NCI-H2107 treated with DMSO at 0.1 percent for 48 hours (cell line): Measurements from ENCODE around the gene KCNJ12.
"Not testable (repeated sequence)": the region's sequence is repeated elsewhere in the genome, so short reads cannot be mapped to it uniquely, and the experiment has no call there.

ENCODE experiments used
- DNase-seq: peaks from one replicate; lab custom pipeline; 2025; ENCODE audit not compliant: unreplicated experiment; lab: John Stamatoyannopoulos, UW

Gene KCNJ12

GRCh38 chr17:21376081-21376758 is at the start of gene KCNJ12:
Gene KCNJ12 (plus strand): TSS chr17:21376357. CDS start chr17:21415343, 38,986 bp downstream.
- DNase-seq = no peak

- not testable (repeated sequence) for DNase-seq
Measured at GRCh38 chr17:21327921-21328320, 48.2 kb upstream of the KCNJ12 start.

GRCh38 chr17:21328778-21329177 is 47.4 kb upstream of the KCNJ12 start:
- DNase-seq = not testable (repeated sequence)

DNA sequence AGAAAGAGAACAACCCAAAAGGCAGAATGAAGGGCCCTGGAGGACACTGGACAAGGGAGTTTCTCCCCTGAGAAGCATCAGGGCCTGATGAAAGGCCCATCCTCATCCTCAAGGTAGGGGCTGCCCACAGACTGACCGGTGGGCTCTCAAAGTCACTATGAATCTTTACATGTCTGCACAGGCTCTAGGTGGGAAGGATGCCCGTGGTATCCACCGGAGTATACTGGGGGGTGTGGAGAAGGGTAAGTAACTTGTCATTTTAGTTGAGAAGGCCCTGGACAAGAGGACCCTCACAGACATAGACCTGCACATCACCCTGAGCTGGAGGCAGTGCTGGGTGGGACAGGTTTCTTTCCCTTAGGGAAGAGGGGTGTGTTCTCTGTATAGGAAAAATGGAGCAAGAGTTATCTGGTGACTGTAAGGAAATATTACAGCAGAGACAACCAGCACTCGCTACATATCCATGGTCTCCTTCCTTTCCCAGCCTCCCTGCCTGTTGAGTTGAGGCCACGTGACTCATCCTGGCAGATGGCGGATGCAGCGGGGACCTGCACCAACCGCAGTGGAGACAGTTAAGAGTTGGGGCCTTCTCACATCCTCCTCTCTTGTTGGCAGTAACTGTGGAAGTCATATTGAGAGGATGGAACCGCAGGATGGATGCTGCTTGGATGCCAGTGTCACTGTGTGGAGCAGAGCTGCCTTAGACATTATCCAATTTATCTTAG is 45.6 kb upstream of the KCNJ12 start:
- DNase-seq = no peak

- DNase-seq = not testable (repeated sequence)
Measured at GRCh38 chr17:21336541-21337294, 39.4 kb upstream of the KCNJ12 start.

DNA sequence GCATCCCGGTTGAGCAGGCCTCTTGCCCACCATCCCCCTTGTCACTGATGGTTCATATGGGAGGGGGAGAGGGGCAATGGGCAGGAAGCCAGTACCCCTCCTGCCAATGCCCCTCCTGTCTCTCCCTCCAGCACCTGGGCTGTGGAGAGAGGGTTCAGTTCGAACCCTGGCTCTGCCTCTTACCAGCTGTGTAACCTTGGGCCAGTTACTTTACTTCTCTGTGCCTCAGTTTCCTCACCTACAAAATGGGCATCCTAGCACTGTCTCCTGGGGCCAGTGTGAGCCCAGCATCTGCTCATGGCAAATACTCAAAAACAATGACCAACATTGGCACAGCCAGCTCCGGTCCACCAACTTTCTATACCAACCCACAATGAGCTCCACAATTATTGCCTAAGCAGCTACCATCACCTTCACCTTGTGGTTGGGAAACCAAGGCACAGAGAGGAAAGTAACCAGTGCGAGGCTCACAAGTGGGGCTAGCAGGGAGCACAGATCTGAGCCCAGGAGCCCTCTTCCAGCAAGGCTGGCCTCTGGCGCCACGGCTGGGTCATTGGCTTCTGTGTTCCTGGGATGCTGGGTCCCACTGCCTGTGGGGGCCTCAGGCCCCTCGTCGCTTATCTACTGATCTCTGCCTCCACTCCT is 38.1 kb upstream of the KCNJ12 start:
- not testable (repeated sequence) for DNase-seq

- DNase-seq = no peak
Measured at GRCh38 chr17:21339011-21339410, 37.1 kb upstream of the KCNJ12 start.

DNA sequence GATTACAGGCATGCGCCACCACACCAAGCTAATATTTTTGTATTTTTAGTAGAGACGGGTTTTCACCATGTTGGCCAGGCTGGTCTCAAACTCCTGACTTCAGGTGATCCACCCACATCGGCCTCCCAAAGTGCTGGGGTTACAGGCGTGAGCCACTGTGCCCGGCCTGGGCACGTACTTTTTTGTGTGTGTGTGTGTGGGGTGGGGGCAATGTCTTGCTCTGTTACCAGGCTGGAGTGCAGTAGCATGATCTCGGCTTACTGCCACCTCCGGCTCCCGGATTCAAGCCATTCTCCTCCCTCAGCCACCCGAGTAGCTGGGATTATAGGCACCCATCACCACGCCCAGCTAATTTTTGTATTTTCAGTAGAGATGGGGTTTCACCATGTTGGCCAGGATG is 36.6 kb upstream of the KCNJ12 start:
- not testable (repeated sequence) for DNase-seq

DNA sequence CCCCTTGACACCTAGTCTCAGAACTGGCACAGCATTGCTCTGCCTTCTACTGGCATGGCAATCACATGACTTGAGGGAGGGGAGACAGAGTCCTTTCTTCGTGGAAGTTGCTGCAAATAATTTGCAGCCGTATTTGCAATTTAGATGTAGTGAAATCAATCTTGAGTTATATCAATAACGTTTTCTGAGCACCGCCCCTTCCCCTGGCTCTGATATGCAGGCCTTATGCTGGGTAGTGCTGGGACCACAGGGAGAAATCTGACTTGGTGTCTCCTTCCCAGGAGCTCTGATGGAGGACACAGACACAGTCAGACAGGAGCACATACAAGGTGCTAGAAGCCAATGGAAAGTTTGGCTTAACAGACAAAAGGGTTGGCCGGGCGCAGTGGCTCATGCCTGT is 35.8 kb upstream of the KCNJ12 start:
- DNase-seq = not testable (repeated sequence)

- not testable (repeated sequence) for DNase-seq
Measured at GRCh38 chr17:21341279-21341678, 34.9 kb upstream of the KCNJ12 start.

DNA sequence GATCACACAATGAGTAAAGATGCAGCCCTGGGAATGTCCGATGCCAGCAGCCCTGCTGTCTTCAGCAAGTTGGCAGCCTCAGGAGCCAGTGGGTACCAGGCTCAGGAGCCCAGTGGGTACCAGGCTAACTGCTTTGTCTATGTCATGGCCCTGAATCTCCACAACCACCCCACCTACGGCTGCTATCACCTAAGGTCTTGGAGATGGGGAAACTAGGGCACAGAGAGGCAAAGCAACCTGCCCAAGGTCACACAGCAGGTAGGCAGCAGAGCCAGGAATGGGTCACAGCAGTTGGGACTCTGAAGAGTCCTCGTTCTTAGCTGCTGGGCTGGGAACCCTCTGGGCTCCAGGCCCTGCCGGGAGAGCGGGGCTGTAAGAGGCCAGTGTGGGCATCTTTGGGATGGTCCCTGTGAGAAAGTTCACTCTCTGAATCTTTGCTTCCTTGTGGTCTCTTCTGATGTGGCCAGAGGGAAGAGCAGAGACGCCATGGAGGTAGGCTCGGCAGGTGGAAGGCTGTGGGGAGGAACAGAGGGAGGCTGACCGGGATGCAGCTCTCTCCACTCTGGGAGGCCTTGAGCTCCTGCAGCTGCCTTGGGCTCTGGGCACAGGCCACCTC is 34.1 kb upstream of the KCNJ12 start:
- DNase-seq = not testable (repeated sequence)

DNA sequence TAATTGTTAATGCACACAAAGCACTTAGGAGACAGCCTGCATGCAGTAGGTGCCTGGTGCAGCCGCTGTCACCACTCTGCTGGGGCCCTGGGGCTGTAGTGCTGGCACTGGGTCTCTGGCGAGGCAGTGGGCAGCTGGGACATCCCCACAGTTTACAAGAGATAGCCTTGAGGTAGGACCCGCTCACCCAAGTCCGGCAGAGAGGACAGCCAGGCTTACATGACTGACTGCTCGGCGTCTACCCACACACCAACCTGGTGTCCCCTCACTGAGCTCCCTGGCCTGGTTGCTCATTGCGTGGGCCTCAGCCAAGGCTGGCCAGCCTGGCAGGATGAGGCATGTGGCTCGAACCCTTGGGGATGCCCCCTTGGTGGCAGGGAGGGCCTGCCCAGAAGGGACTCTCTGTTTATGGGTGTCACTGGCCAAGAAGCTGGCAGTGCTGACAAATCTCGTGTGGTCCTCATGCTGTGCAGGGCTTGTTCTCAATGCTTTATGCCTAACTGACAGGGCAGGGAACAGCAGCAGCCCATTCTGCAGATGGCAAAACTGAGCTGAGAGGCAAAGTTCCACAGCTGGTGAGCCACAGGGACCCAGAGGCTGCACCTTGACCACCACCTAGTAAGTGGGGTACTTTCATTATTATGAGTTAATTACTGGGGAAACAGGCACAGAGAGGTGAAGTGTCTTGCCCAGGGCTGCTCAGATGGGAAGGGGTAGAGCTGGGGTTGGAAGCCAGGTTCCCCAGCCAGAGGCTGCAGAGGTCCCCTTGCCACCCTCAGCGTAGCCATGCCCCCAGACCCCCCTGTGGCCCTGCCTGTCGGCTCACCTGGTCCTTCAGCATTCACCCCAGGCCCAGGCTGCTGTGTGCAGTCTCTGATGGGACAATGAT is 32.9 kb upstream of the KCNJ12 start:
- DNase-seq = not testable (repeated sequence)

- DNase-seq = not testable (repeated sequence)
Measured at GRCh38 chr17:21344801-21345200, 31.4 kb upstream of the KCNJ12 start.

- DNase-seq = no peak
Measured at GRCh38 chr17:21345236-21345635, 30.9 kb upstream of the KCNJ12 start.

DNA sequence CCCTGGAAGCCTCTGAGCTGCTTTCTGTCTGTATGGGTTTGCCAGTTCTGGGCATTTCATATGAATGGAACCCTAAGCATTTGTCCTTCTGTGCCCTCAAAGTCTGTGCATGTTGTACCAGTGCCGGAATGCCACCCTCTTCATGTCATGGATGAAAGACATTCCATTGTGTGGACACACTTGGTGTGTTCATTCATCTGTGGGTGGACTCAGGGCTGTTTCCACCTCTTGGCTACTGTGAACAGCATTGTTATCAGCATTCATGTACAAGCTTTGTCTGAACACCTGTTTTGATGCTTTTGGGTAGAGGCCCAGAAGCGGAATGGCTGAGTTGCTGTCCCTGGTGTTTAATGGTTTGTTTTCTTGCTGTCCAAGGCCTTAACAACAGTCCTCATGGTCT is 30.1 kb upstream of the KCNJ12 start:
- not testable (repeated sequence) for DNase-seq

DNA sequence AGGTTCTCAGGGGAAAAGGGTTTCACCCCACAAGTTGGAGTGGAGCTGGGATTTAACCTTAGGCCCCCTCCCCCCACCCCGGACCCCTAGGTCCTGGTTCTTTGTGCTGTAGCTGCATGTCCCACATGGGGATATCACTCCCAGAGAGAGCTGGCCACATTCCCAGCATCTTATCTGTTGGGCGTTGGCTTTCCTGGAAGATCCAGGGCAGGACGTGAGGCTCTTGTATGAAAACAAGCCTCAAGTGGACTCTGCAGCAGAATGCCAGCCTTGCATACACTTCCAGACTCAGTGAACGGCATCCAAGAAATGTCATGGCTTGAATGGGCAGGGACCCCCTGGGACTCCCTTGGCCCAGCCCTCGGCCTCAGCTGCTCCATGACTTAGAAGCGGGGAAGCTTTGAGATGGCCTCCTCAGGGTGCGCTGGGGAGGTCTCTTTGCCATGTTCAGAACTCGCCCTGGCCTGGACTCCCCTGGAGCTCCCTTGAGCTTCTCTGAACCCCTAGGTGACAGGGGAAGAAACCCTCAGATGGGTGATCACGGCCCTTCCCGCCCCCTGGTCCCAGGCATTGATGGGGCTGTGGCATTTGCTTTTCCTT is 29.4 kb upstream of the KCNJ12 start:
- DNase-seq = not testable (repeated sequence)

GRCh38 chr17:21347660-21348059 is 28.5 kb upstream of the KCNJ12 start:
- not testable (repeated sequence) for DNase-seq

DNA sequence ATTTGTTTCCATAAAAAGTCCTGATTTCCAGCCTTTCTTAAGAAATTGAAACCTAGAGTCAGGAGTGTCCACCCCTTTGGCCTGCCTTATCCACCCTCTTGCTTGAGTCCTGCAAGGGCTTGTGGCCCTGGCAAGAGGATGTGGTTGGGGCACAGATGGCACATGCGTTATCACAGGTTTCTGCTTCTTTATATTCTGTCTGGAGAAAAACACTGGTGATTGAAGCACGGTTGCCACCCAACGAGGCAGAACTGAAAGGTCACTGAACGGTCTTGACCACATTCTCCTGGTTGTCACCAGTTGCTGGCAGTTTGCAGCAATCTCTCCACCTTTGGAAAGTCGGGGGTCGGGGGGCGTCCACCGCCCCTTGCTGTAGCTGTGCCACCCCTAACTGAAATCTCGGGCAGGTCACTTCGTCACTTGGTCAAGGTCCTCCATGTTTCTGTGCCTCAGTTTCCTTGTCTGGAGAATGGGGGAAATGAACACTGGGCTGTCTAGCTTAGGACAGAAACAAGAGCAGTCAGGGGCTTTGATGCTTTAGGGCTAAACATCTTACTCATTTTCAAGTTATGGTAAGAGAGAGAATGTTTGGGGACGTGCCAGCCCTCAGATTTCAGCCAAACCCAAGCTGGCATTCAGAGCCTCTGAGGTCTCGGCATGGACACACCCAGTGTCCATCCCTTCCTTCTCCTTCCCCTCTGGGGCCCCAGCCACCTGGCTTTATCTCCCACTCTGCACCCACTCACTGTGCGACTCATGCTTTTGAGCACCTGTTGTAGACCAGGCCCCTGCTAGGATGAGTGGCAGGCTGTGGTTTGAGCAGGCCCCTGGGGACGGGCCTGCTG is 27.9 kb upstream of the KCNJ12 start:
- DNase-seq = not testable (repeated sequence)

DNA sequence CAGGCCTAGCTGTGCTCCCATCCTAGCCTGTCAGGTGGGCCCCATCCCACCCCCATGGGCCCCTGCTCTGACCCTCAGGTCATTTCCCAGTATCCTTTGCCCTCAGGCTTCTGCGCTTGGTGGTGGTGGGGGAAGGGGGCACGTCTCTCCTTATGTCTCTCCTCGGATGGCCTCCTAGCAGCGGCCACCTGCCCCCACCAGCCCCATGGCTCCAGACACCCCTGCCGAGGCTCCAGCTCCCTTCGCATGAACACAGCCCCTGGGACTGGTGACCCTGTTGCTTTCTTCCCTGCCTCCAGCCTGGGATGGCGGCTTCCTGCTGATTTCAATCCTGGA is 27.3 kb upstream of the KCNJ12 start:
- not testable (repeated sequence) for DNase-seq
